Measurements from ENCODE around the gene EHF.

EHF gene

GRCh38 chr11:34641456-34641855 lies 20.6 kb downstream of the EHF start:
- intact Hi-C loops (cut with DNase I) = no loop called here
- no peak for DNase-seq

- intact Hi-C loops (cut with DNase I) = no loop called here
- no peak for DNase-seq
Observed at GRCh38 chr11:34642001-34642554, 21.2 kb downstream of the EHF start.

- no peak for DNase-seq
- intact Hi-C loops (cut with DNase I) = no loop called here
Observed at GRCh38 chr11:34642873-34643272, 22.0 kb downstream of the EHF start.

GRCh38 chr11:34643311-34643710 lies 22.4 kb downstream of the EHF start:
- intact Hi-C loops (cut with DNase I) = no loop called here
- no peak for DNase-seq

- no peak for DNase-seq
- intact Hi-C loops (cut with DNase I) = no loop called here
Observed at GRCh38 chr11:34643846-34644245, 23.0 kb downstream of the EHF start.

- DNase-seq = no peak
- intact Hi-C loops (cut with DNase I) = no loop called here
Observed at GRCh38 chr11:34644669-34645406, 23.9 kb downstream of the EHF start.

- intact Hi-C loops (cut with DNase I) = no loop called here
Observed at GRCh38 chr11:34646431-34646830, 25.5 kb downstream of the EHF start.

GRCh38 chr11:34647131-34647530 lies 26.2 kb downstream of the EHF start:
- intact Hi-C loops (cut with DNase I) = no loop called here

More at GRCh38 chr11:34646431-34646830, 25.5 kb downstream of the EHF start:
- DNase-seq = no peak

GRCh38 chr11:34647532-34647931 lies 26.6 kb downstream of the EHF start:
- intact Hi-C loops (cut with DNase I) = no loop called here
- DNase-seq = no peak

More at GRCh38 chr11:34647131-34647530, 26.2 kb downstream of the EHF start:
- DNase-seq = no peak

- intact Hi-C loops (cut with DNase I) = no loop called here
- no peak for DNase-seq
Observed at GRCh38 chr11:34648036-34648435, 27.1 kb downstream of the EHF start.

- no peak for DNase-seq
- intact Hi-C loops (cut with DNase I) = no loop called here
Observed at GRCh38 chr11:34649597-34649996, 28.7 kb downstream of the EHF start.

- DNase-seq = no peak
- intact Hi-C loops (cut with DNase I) = loop anchor here (10.0 kb wide), 1 partner anchor 244 kb away; no protein-coding TSS in a partner anchor
Observed at GRCh38 chr11:34650528-34650927, 29.6 kb downstream of the EHF start.

- no peak for DNase-seq
- intact Hi-C loops (cut with DNase I) = loop anchor here (10.0 kb wide), 1 partner anchor 243 kb away; no protein-coding TSS in a partner anchor
Observed at GRCh38 chr11:34651551-34651950, 30.7 kb downstream of the EHF start.

GRCh38 chr11:34652191-34652973 lies 31.5 kb downstream of the EHF start:
- intact Hi-C loops (cut with DNase I) = loop anchor here (10.0 kb wide), 1 partner anchor 242 kb away; no protein-coding TSS in a partner anchor

GRCh38 chr11:34653031-34653430 lies 32.1 kb downstream of the EHF start:
- intact Hi-C loops (cut with DNase I) = loop anchor here (10.0 kb wide), 1 partner anchor 242 kb away; no protein-coding TSS in a partner anchor
- DNase-seq = no peak

More at GRCh38 chr11:34652191-34652973, 31.5 kb downstream of the EHF start:
- no peak for DNase-seq

- intact Hi-C loops (cut with DNase I) = loop anchor here (10.0 kb wide), 1 partner anchor 241 kb away; no protein-coding TSS in a partner anchor
- DNase-seq = no peak
Observed at GRCh38 chr11:34653851-34654482, 33.1 kb downstream of the EHF start.

GRCh38 chr11:34654483-34655334 lies 33.8 kb downstream of the EHF start:
- intact Hi-C loops (cut with DNase I) = loop anchor here (10.0 kb wide), 1 partner anchor 240 kb away; no protein-coding TSS in a partner anchor
- DNase-seq = peak in 6 of 10 donors; percentile 33 to 84 (median 57)

GRCh38 chr11:34655335-34656008 lies 34.6 kb downstream of the EHF start:
- intact Hi-C loops (cut with DNase I) = loop anchor here (10.0 kb wide), 1 partner anchor 239 kb away; no protein-coding TSS in a partner anchor
- no peak for DNase-seq

Measured in posterior cingulate gyrus (tissue), 11 donors.